ENCODE data around the gene FUS.
"Not testable (repeated sequence)": the region's sequence is repeated elsewhere in the genome, so short reads cannot be mapped to it uniquely, and the experiment has no call there.

Gene FUS

GRCh38 chr16:31186930-31187807, 7.2 kb downstream of the FUS start:
- Mint-ChIP-seq H3K9me3 (no peaks in the 10 kb centered on the region), H3K4me1 (ENCODE audit: low read depth) (peaks cover 95% of the 10 kb centered on the region), H3K27me3 (no peaks in the 10 kb centered on the region), H3K27ac (peak overlapping the region; percentile 100), H3K36me3 (ENCODE audit: low read depth) (peaks cover 100% of the 10 kb centered on the region), H3K4me3 (peak overlapping the region; percentile 38)
- DNase-seq, result no peak

GRCh38 chr16:31187808-31188189, 7.9 kb downstream of the FUS start:
- Mint-ChIP-seq H3K27me3 (no peaks in the 10 kb centered on the region), H3K36me3 (ENCODE audit: low read depth) (peaks cover 100% of the 10 kb centered on the region), H3K4me3 (peak overlapping the region; percentile 38), H3K9me3 (no peaks in the 10 kb centered on the region), H3K4me1 (ENCODE audit: low read depth) (peaks cover 91% of the 10 kb centered on the region), H3K27ac (peak overlapping the region; percentile 100)
- DNase-seq, result no peak

- Mint-ChIP-seq H3K27ac (peak overlapping the region; percentile 100), H3K36me3 (ENCODE audit: low read depth) (peaks cover 100% of the 10 kb centered on the region), H3K9me3 (no peaks in the 10 kb centered on the region), H3K27me3 (no peaks in the 10 kb centered on the region), H3K4me1 (ENCODE audit: low read depth) (peaks cover 87% of the 10 kb centered on the region), H3K4me3 (peak overlapping the region; percentile 4)
- no peak for DNase-seq
These were observed 8.8 kb downstream of the FUS start for GRCh38 chr16:31188450-31189411.

GRCh38 chr16:31189412-31189778, 9.5 kb downstream of the FUS start:
- peak overlapping the region; percentile 4 for H3K4me3 Mint-ChIP-seq
- H3K36me3 Mint-ChIP-seq (ENCODE audit: low read depth), result peaks cover 100% of the 10 kb centered on the region
- H3K27ac Mint-ChIP-seq, result peak overlapping the region; percentile 100

GRCh38 chr16:31190061-31190460, 10.1 kb downstream of the FUS start:
- Mint-ChIP-seq H3K9me3 (no peaks in the 10 kb centered on the region), H3K36me3 (ENCODE audit: low read depth) (peaks cover 100% of the 10 kb centered on the region), H3K27ac (peak overlapping the region; percentile 100), H3K27me3 (no peaks in the 10 kb centered on the region), H3K4me3 (peak overlapping the region; percentile 7), H3K4me1 (ENCODE audit: low read depth) (peaks cover 85% of the 10 kb centered on the region)
- DNase-seq, result no peak

More at GRCh38 chr16:31189412-31189778, 9.5 kb downstream of the FUS start:
- no peak for DNase-seq
- H3K9me3 Mint-ChIP-seq, result no peaks in the 10 kb centered on the region
- peaks cover 85% of the 10 kb centered on the region for H3K4me1 Mint-ChIP-seq (ENCODE audit: low read depth)
- H3K27me3 Mint-ChIP-seq, result no peaks in the 10 kb centered on the region

- peaks cover 78% of the 10 kb centered on the region for H3K4me1 Mint-ChIP-seq (ENCODE audit: low read depth)
- no peaks in the 10 kb centered on the region for H3K9me3 Mint-ChIP-seq
- peaks cover 100% of the 10 kb centered on the region for H3K36me3 Mint-ChIP-seq (ENCODE audit: low read depth)
- no peak for DNase-seq
- H3K27me3 Mint-ChIP-seq, result no peaks in the 10 kb centered on the region
- peak overlapping the region; percentile 100 for H3K27ac Mint-ChIP-seq
- peak overlapping the region; percentile 5 for H3K4me3 Mint-ChIP-seq
These were observed 11.0 kb downstream of the FUS start for GRCh38 chr16:31190818-31191444.

- Mint-ChIP-seq H3K9me3 (no peaks in the 10 kb centered on the region), H3K27ac (peak overlapping the region; percentile 100), H3K4me1 (ENCODE audit: low read depth) (peaks cover 76% of the 10 kb centered on the region), H3K4me3 (no peak overlapping the region), H3K36me3 (ENCODE audit: low read depth) (peaks cover 100% of the 10 kb centered on the region), H3K27me3 (no peaks in the 10 kb centered on the region)
- no peak for DNase-seq
These were observed 11.9 kb downstream of the FUS start for GRCh38 chr16:31191697-31192428.

GRCh38 chr16:31192856-31193642, 13.1 kb downstream of the FUS start:
- no peaks in the 10 kb centered on the region for H3K27me3 Mint-ChIP-seq
- H3K27ac Mint-ChIP-seq, result peak overlapping the region; percentile 34
- peak overlapping the region; percentile 15 for H3K4me3 Mint-ChIP-seq
- H3K9me3 Mint-ChIP-seq, result no peaks in the 10 kb centered on the region
- no peak for DNase-seq
- peaks cover 67% of the 10 kb centered on the region for H3K4me1 Mint-ChIP-seq (ENCODE audit: low read depth)
- peaks cover 98% of the 10 kb centered on the region for H3K36me3 Mint-ChIP-seq (ENCODE audit: low read depth)

GRCh38 chr16:31193874-31194273, 13.9 kb downstream of the FUS start:
- H3K4me3 Mint-ChIP-seq, result no peak overlapping the region
- no peaks in the 10 kb centered on the region for H3K9me3 Mint-ChIP-seq
- peaks cover 98% of the 10 kb centered on the region for H3K36me3 Mint-ChIP-seq (ENCODE audit: low read depth)
- no peak for DNase-seq
- peak overlapping the region; percentile 83 for H3K27ac Mint-ChIP-seq
- no peaks in the 10 kb centered on the region for H3K27me3 Mint-ChIP-seq
- peaks cover 67% of the 10 kb centered on the region for H3K4me1 Mint-ChIP-seq (ENCODE audit: low read depth)

- peaks cover 67% of the 10 kb centered on the region for H3K4me1 Mint-ChIP-seq (ENCODE audit: low read depth)
- no peak overlapping the region for H3K4me3 Mint-ChIP-seq
- no peaks in the 10 kb centered on the region for H3K9me3 Mint-ChIP-seq
- peaks cover 97% of the 10 kb centered on the region for H3K36me3 Mint-ChIP-seq (ENCODE audit: low read depth)
- no peak for DNase-seq
- H3K27me3 Mint-ChIP-seq, result no peaks in the 10 kb centered on the region
- peak overlapping the region; percentile 66 for H3K27ac Mint-ChIP-seq
These were observed 15.0 kb downstream of the FUS start for GRCh38 chr16:31194898-31195297.

GRCh38 chr16:31195861-31196260, 15.9 kb downstream of the FUS start:
- not testable (repeated sequence) for H3K4me3 Mint-ChIP-seq, DNase-seq, H3K9me3 Mint-ChIP-seq, H3K27me3 Mint-ChIP-seq
- Mint-ChIP-seq H3K27ac (peak overlapping the region; percentile 75), H3K36me3 (ENCODE audit: low read depth) (peaks cover 91% of the 10 kb centered on the region), H3K4me1 (ENCODE audit: low read depth) (peaks cover 66% of the 10 kb centered on the region)

- Mint-ChIP-seq H3K27me3 (no peaks in the 10 kb centered on the region), H3K4me3 (peak overlapping the region; percentile 4), H3K4me1 (ENCODE audit: low read depth) (peaks cover 67% of the 10 kb centered on the region), H3K9me3 (no peaks in the 10 kb centered on the region), H3K36me3 (ENCODE audit: low read depth) (peaks cover 88% of the 10 kb centered on the region), H3K27ac (peak overlapping the region; percentile 75)
- no peak for DNase-seq
These were observed 16.6 kb downstream of the FUS start for GRCh38 chr16:31196324-31197088.
